H1 (cell line): ENCODE results near the gene RBSN. TPM values are rescaled to one million over a fixed set of nuclear protein-coding genes. Genes with fewer than 3 reads are reported as not detected.

Source experiments
- CTCF ChIA-PET: fragments of 300-600 bp; sonication (Branson Sonifier 250); formaldehyde crosslinking; loops from one replicate; lab custom pipeline; 2021; ENCODE audit not compliant: partially characterized antibody; lab: Charles Lee
- POLR2A ChIA-PET: fragments of 300-600 bp; sonication (Branson Sonifier 250); formaldehyde crosslinking; loops from one replicate; lab custom pipeline; 2021; ENCODE audit warnings: inconsistent platforms; ENCODE audit not compliant: partially characterized antibody; lab: Charles Lee
- DNase-seq, 2 experiments: peaks; one replicate each; pipeline versions ENCODE4 v3.0.0 to v3.0.0-alpha.2; 2010 to 2022; ENCODE audit warnings: low spot score in 2 of 2, low read depth in 1 of 2, mixed read lengths in 1 of 2
- FAIRE-seq: peaks from 2 replicates; lab custom pipeline; 2011; peaks lifted over from hg19 to GRCh38; lab: Jason Lieb, UNC
- H2AFZ ChIP-seq: 2 replicates; pipeline ENCODE4 v1.8.1; 2012; ENCODE audit warnings: low read length, inconsistent platforms
- H2AK5ac ChIP-seq: 2 replicates; pipeline ENCODE4 v1.6.1; 2013; ENCODE audit warnings: low read depth, low read length
- H2BK120ac ChIP-seq: replicated peaks from 2 replicates; pipeline ENCODE3; 2013; ENCODE audit warnings: low read depth, low read length, inconsistent platforms
- H2BK12ac ChIP-seq: 2 replicates; pipeline ENCODE4 v1.6.1; 2013; ENCODE audit warnings: low read depth, low read length
- H2BK15ac ChIP-seq: 2 replicates; pipeline ENCODE4 v1.6.1; 2013; ENCODE audit warnings: low read length
- H2BK20ac ChIP-seq: 2 replicates; pipeline ENCODE4 v1.6.1; 2013; ENCODE audit warnings: low read length
- H2BK5ac ChIP-seq: 2 replicates; pipeline ENCODE4 v1.6.1; 2013; ENCODE audit warnings: low read depth, low read length
- H3K14ac ChIP-seq: 2 replicates; pipeline ENCODE4 v1.6.1; 2013; ENCODE audit warnings: inconsistent platforms; ENCODE audit not compliant: insufficient read length
- H3K18ac ChIP-seq: 2 replicates; pipeline ENCODE4 v1.6.1; 2013; ENCODE audit warnings: low read length; ENCODE audit errors: extremely low read depth
- H3K23ac ChIP-seq: 2 replicates; pipeline ENCODE4 v1.6.1; 2013; ENCODE audit warnings: inconsistent platforms; ENCODE audit not compliant: insufficient read length
- H3K23me2 ChIP-seq: 2 replicates; pipeline ENCODE4 v1.6.1; 2013; ENCODE audit warnings: low read depth, low read length
- H3K27ac ChIP-seq: 2 replicates; pipeline ENCODE4 v1.6.1; 2011; ENCODE audit warnings: low read depth, low read length, inconsistent platforms
- H3K27me3 ChIP-seq, 4 experiments: replicated peaks in 1 of 4; 1 replicate in 1 of 4; 2 replicates in 3 of 4; pipeline versions ENCODE4 v1.6.1 to v1.8.1; 2011 to 2013; ENCODE audit warnings: low read length in 3 of 4, mild to moderate bottlenecking in 3 of 4, inconsistent platforms in 2 of 4, mixed read lengths in 2 of 4, moderate library complexity in 1 of 4; ENCODE audit not compliant: control insufficient read depth in 3 of 4, insufficient read depth in 3 of 4; ENCODE audit errors: extremely low read depth in 1 of 4
- H3K36me3 ChIP-seq, 4 experiments: 2 replicates each; pipeline versions ENCODE4 v1.6.1 to v1.8.1; 2011 to 2013; ENCODE audit warnings: mild to moderate bottlenecking in 4 of 4, low read length in 3 of 4, moderate library complexity in 2 of 4, control low read depth in 1 of 4, inconsistent platforms in 1 of 4; ENCODE audit not compliant: insufficient read depth in 4 of 4, control insufficient read depth in 2 of 4
- H3K4ac ChIP-seq: replicated peaks from 2 replicates; pipeline ENCODE3; 2013; ENCODE audit warnings: low read length, low read depth, mixed read lengths, inconsistent platforms; ENCODE audit not compliant: insufficient read length
- H3K4me1 ChIP-seq, 4 experiments: replicated peaks in 1 of 4; 1 replicate in 1 of 4; 2 replicates in 3 of 4; pipeline versions ENCODE4 v1.6.1 to v1.8.1; 2011 to 2013; ENCODE audit warnings: low read length in 3 of 4, inconsistent platforms in 2 of 4, mixed read lengths in 1 of 4; ENCODE audit not compliant: insufficient read depth in 4 of 4, control insufficient read depth in 3 of 4
- H3K4me2 ChIP-seq, 2 experiments: 2 replicates each; pipeline versions ENCODE4 v1.6.1 to v1.8.1; 2011 to 2013; ENCODE audit warnings: low read depth in 2 of 2, low read length in 2 of 2, control low read depth in 1 of 2, inconsistent platforms in 1 of 2, mild to moderate bottlenecking in 1 of 2; ENCODE audit not compliant: insufficient read depth in 1 of 2
- H3K4me3 ChIP-seq, 4 experiments: fragments of 200-600, 300-600 bp in 1 of 4; sonication (generic), shearing (Covaris generic), sonication (Bioruptor Twin) in 1 of 4; 2 replicates each; pipeline versions ENCODE4 v1.5.1 to v1.8.1; 2011 to 2016; ENCODE audit warnings: low read length in 4 of 4, low read depth in 3 of 4, control low read depth in 2 of 4, inconsistent platforms in 2 of 4, mild to moderate bottlenecking in 2 of 4, mixed read lengths in 1 of 4, moderate library complexity in 1 of 4; ENCODE audit not compliant: insufficient read depth in 2 of 4; ENCODE audit errors: extremely low read depth in 1 of 4
- H3K56ac ChIP-seq: replicated peaks from 2 replicates; pipeline ENCODE3; 2013; ENCODE audit warnings: low read depth, mild to moderate bottlenecking, mixed read lengths, low read length, inconsistent platforms; ENCODE audit not compliant: insufficient read length
- H3K79me1 ChIP-seq: 2 replicates; pipeline ENCODE4 v1.6.1; 2013; ENCODE audit warnings: low read depth, low read length, control low read depth
- H3K79me2 ChIP-seq, 2 experiments: 2 replicates each; pipeline versions ENCODE4 v1.6.1 to v1.8.1; 2012 to 2013; ENCODE audit warnings: low read length in 2 of 2, mild to moderate bottlenecking in 2 of 2, inconsistent platforms in 1 of 2; ENCODE audit not compliant: insufficient read depth in 2 of 2, control insufficient read depth in 1 of 2
- H3K9ac ChIP-seq, 4 experiments: replicated peaks in 1 of 4; 1 replicate in 1 of 4; 2 replicates in 3 of 4; pipeline versions ENCODE4 v1.6.1 to v1.8.1; 2011 to 2013; ENCODE audit warnings: low read depth in 3 of 4, low read length in 3 of 4, control low read depth in 2 of 4, mild to moderate bottlenecking in 2 of 4, moderate library complexity in 2 of 4, inconsistent platforms in 1 of 4; ENCODE audit errors: extremely low read depth in 1 of 4
- H3K9me3 ChIP-seq, 2 experiments: 2 replicates each; pipeline versions ENCODE4 v1.6.1 to v1.8.1; 2012 to 2013; ENCODE audit warnings: mild to moderate bottlenecking in 2 of 2, moderate library complexity in 2 of 2, control low read depth in 1 of 2, inconsistent platforms in 1 of 2, low read depth in 1 of 2, low read length in 1 of 2, mixed read lengths in 1 of 2; ENCODE audit not compliant: insufficient read depth in 2 of 2
- H4K20me1 ChIP-seq, 2 experiments: replicated peaks in 1 of 2; 2 replicates each; pipeline versions ENCODE3 to v1.8.1; 2011 to 2013; ENCODE audit warnings: inconsistent platforms in 2 of 2, low read length in 2 of 2, mild to moderate bottlenecking in 1 of 2; ENCODE audit not compliant: insufficient read depth in 2 of 2, control insufficient read depth in 1 of 2
- H4K5ac ChIP-seq: 2 replicates; pipeline ENCODE4 v1.6.1; 2013; ENCODE audit warnings: low read length, low read depth, mixed read lengths, inconsistent platforms; ENCODE audit not compliant: insufficient read length
- H4K8ac ChIP-seq: 2 replicates; pipeline ENCODE4 v1.8.0; 2013; ENCODE audit warnings: mild to moderate bottlenecking, moderate library complexity, low read length, inconsistent platforms; ENCODE audit not compliant: insufficient read depth; ENCODE audit errors: extremely low read depth
- H4K91ac ChIP-seq: replicated peaks from 2 replicates; pipeline ENCODE3; 2013; ENCODE audit warnings: low read length, mixed read lengths, inconsistent platforms; ENCODE audit not compliant: insufficient read length
- JUND ChIP-seq: IDR thresholded peaks from 2 replicates; pipeline ENCODE4 v1.6.1; 2011; ENCODE audit warnings: mild to moderate bottlenecking, improper control_type of control experiment, low read length
- WGBS, 2 experiments: shearing (Covaris generic) in 1 of 2; methylation state at CpG; one replicate each; pipeline versions ENCODE4 v1.1.6 to v1.1.7; 2013 to 2015; ENCODE audit warnings: low lambda C conversion rate in 2 of 2, mixed read lengths in 2 of 2, inconsistent platforms in 1 of 2, low coverage in 1 of 2, missing lambda C conversion rate in 1 of 2; ENCODE audit not compliant: insufficient replicate concordance in 2 of 2, insufficient coverage in 1 of 2, insufficient read length in 1 of 2; ENCODE audit errors: extremely low coverage in 1 of 2, missing lambda C conversion rate in 1 of 2; 5-methylcytosine and 5-hydroxymethylcytosine counted together
- polyA plus RNA-seq, 7 experiments: library from polyadenylated mRNA; depleted of rRNA in 3 of 7; stranded (reverse) in 5 of 7; unstranded in 2 of 7; fragments of >200 nt in 5 of 7; fragments of 200-250 nt in 2 of 7; gene quantifications; 1 replicate in 5 of 7; 2 replicates in 1 of 7; 4 replicates in 1 of 7; pipeline versions ENCODE4 v1.2.1 to v1.2.3, GENCODE V29; 2011 to 2013; ENCODE audit warnings: missing spikeins in 2 of 7, mixed read lengths in 2 of 7
- total RNA-seq: library from RNA; stranded (reverse); fragmentation: NEBNext Ultra II Directional; extraction: Animal tissue kit (Norgen Biotek cat#: 25700); gene quantifications from 2 replicates; pipeline ENCODE4 v1.2.1, GENCODE V29; 2021

The RBSN gene
- total and polyA plus RNA-seq, 2 of the 8 experiments (the other 6 are each of a cell fraction or from before 2014, with no cell fraction given) = 5.9 to 20.0 TPM

DNA sequence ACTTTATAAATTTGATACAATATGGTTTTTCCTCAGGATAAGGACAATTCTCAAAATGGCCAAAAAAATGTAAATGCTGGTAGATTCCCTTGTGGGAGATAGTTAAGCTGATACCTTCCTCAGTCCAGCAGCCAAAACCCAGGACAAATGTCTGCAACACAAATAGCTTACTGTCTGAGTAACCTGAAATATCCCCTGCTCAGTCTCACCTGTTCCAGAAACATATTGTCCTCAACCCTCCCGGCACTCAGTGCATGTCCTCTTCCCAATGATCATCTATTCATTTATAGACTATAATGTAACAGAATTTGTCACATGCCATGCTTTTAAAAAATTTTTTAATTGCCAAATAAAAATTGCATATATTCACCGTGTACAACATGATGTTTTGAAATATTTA is 12.2 kb downstream of the RBSN start:
- H4K8ac ChIP-seq = no peak overlapping the region
- no peaks in the 10 kb centered on the region for H3K4me1 ChIP-seq
- no peak overlapping the region for H2BK20ac ChIP-seq
- peaks cover 6 to 21% (median 15%) of the 10 kb centered on the region in 4 experiments; a peak in 6 of 8 replicates for H3K36me3 ChIP-seq
- H2AK5ac ChIP-seq = no peak overlapping the region
- no peak overlapping the region for H2BK15ac ChIP-seq
- no peak overlapping the region for H4K5ac ChIP-seq
- H3K23ac ChIP-seq = no peak overlapping the region
- FAIRE-seq (no peak), DNase-seq (no peak)
- no peak overlapping the region for H2BK5ac ChIP-seq
- peaks cover 0 to 3% of the 10 kb centered on the region in 2 experiments for H4K20me1 ChIP-seq
- H3K4me3 ChIP-seq = no peak overlapping the region
- no peaks in the 10 kb centered on the region for H3K79me2 ChIP-seq
- no peak overlapping the region for H3K9ac ChIP-seq
- WGBS, 2 experiments = 90% methylated on average over 2 of the region's 2 CpGs; no CpG with 5 or more reads in 1 of the 2 experiments
- H3K23me2 ChIP-seq = no peaks in the 10 kb centered on the region
- H4K91ac ChIP-seq = no peak overlapping the region
- POLR2A ChIA-PET = no interaction called here
- no peaks in the 10 kb centered on the region for H3K27me3 ChIP-seq
- H2BK120ac ChIP-seq = no peak overlapping the region
- no peak overlapping the region for H2AFZ ChIP-seq
- H3K56ac ChIP-seq = no peak overlapping the region
- H3K9me3 ChIP-seq = no peaks in the 10 kb centered on the region
- H3K14ac ChIP-seq = no peak overlapping the region
- H3K4ac ChIP-seq = no peak overlapping the region
- no peak overlapping the region for H2BK12ac ChIP-seq
- H3K27ac ChIP-seq = no peak overlapping the region
- H3K79me1 ChIP-seq = no peaks in the 10 kb centered on the region
- no peak overlapping the region for H3K18ac ChIP-seq
- CTCF ChIA-PET = interaction anchor here (0.6 to 1.2 kb wide), 3 partner anchors 9 to 29 kb away, joined by 3 to 6 read pairs (median 4); no protein-coding TSS in a partner anchor
- H3K4me2 ChIP-seq = no peak overlapping the region
- no peak for TF ChIP-seq JUND
